Putamen (tissue), 1 donor: ENCODE data around the gene CFAP299.
A peak's percentile ranks its signal among the peaks of the same experiment; 100 is the strongest.
"Not testable (repeated sequence)": the region's sequence is repeated elsewhere in the genome, so short reads cannot be mapped to it uniquely, and the experiment has no call there.

ENCODE experiments used
- DNase-seq: peaks from one replicate; pipeline ENCODE4 v3.0.0-alpha.2; 2016; ENCODE audit warnings: low spot score

CFAP299 gene

GRCh38 chr4:80331693-80332092 lies 3.8 kb upstream of the CFAP299 start:
- no peak for DNase-seq

DNA sequence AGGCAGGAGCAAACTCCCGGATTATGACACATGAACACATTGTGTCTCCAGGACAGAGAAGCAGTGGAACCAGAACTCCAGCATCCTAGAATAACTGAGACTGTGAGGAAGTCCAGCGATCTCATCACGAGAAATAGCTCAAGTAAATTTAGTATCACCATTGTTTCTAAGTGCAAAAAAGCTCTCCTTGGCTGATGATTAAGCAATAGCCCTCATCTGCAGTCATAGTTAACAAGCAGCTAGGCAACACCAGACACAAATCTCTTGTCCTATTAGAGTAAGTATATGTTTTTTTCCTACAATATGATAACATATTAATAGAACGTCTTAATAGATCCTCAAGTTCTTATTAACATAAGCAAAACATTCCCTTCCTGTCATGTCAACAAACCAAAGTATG lies 2.4 kb upstream of the CFAP299 start:
- DNase-seq: no peak

- no peak for DNase-seq
Observed at GRCh38 chr4:80334568-80334967, 962 bp upstream of the CFAP299 start.

GRCh38 chr4:80335226-80335553 lies 340 bp upstream of the CFAP299 start:
- DNase-seq: no peak

DNA sequence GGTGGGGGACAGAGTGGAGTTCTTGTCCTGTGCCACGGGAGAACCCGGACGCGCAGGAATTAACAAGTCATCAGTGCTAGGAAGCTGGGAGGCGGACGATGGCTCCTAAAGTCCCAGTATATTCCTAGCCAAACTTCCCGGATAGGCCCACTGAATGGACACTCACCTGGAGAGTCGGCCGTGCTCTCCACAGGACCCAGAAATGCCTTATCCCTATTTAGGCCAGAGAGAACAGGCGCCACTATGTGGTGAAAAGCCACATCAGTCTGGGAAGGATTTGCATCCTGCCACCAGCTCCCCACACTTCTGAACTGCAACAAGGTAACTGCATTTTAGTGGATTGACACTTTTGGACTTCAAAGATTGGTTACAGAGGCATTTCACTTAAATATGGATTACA lies 1.1 kb downstream of the CFAP299 start:
- no peak for DNase-seq

DNA sequence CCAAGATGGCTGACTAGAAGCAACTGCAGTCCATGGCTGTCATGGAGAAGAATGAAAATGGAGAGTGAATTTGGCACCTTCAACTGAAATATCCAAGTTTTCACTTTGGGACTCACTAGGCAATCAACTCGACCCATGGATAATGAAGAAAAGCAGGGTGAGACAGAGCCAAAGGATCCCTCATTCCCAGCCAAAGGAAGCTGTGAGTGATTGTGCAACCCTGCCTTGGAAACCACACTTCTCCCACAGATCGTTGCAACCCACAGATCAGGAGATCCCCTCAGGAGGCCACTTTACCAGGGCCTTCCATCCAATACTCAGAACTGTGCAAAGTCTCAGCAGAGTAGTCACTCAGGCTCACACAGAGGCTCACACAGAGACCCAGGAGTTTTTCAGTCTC lies 4.5 kb downstream of the CFAP299 start:
- DNase-seq: no peak

GRCh38 chr4:80342684-80343083 lies 7.2 kb downstream of the CFAP299 start:
- not testable (repeated sequence) for DNase-seq

DNA sequence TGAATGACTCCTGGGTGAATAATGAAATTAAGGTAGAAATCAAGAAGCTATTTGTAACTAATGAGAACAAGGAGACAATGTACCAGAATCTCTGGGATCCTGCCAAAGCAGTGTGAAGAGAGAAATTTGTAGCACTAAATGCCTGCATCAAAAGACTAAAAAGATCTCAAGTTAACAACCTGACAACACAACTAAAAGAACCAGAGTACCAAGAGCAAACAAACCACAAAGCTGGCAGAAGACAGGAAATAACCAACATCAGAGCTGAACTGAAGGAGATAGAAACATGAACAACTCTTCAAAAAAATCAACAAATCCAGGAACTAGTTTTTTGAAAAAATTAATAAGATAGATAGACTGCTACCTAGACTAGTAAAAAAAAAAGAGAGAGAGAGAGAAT lies 8.4 kb downstream of the CFAP299 start:
- DNase-seq: no peak

GRCh38 chr4:80360084-80360483 lies 24.6 kb downstream of the CFAP299 start:
- DNase-seq: no peak

- no peak for DNase-seq
Observed at GRCh38 chr4:80360900-80361299, 25.4 kb downstream of the CFAP299 start.

GRCh38 chr4:80361329-80361900 lies 25.9 kb downstream of the CFAP299 start:
- DNase-seq: peak; percentile 4

- DNase-seq: peak; percentile 19
Observed at GRCh38 chr4:80362578-80363181, 27.1 kb downstream of the CFAP299 start.

- no peak for DNase-seq
Observed at GRCh38 chr4:80365928-80366327, 30.4 kb downstream of the CFAP299 start.

- no peak for DNase-seq
Observed at GRCh38 chr4:80367737-80368136, 32.2 kb downstream of the CFAP299 start.

- no peak for DNase-seq
Observed at GRCh38 chr4:80370635-80371034, 35.1 kb downstream of the CFAP299 start.

DNA sequence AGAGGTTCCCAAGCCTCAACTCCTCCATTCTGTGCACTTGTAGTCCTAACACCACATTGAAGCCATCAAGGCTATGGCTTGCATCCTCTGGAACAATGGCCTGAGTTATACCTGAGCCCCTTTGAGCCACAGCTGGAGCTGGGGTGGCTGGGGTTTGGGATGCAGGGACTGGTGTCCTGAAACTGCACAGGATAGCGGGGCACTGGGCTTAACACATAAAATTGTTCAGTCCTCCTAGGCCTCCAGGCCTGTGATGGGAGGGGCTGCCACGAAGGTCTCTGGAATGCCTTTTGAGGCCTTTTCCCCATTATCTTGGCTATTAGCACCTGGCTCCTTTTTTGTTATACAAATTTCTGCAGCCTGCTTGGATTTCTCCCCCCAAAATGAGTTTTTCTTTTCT lies 35.5 kb downstream of the CFAP299 start:
- DNase-seq: no peak

DNA sequence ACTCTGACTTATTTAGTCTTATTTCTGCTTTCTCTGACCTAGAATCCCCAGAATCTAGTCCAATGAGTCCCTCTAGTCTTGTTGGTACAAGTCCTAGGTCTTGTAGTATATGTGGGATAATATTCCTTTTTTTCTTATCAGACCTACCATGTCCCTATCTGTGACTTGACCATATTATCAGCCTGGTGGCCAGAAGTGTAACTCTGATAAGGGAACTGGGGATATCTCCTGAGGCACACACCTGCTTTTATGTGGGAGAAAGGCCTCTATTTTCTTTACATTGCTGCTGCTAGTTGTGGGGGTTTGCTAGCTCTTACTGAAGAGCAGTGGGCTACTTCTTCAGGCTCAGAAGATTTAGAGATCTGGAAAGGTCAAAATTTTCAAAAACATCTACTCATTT lies 38.6 kb downstream of the CFAP299 start:
- DNase-seq: no peak

- DNase-seq: no peak
Observed at GRCh38 chr4:80382090-80382832, 46.7 kb downstream of the CFAP299 start.

- DNase-seq: no peak
Observed at GRCh38 chr4:80385397-80386280, 50.1 kb downstream of the CFAP299 start.

- DNase-seq: no peak
Observed at GRCh38 chr4:80386281-80386886, 50.9 kb downstream of the CFAP299 start.

- no peak for DNase-seq
Observed at GRCh38 chr4:80387390-80388283, 52.1 kb downstream of the CFAP299 start.
